NOMO-1 (cell line): Measurements from ENCODE around the gene GALNT2.

Experiments used
- DNase-seq, 2 experiments: peaks; one replicate each; lab custom pipeline; 2025; ENCODE audit not compliant: unreplicated experiment in 2 of 2; lab: John Stamatoyannopoulos, UW

GALNT2 gene

DNA sequence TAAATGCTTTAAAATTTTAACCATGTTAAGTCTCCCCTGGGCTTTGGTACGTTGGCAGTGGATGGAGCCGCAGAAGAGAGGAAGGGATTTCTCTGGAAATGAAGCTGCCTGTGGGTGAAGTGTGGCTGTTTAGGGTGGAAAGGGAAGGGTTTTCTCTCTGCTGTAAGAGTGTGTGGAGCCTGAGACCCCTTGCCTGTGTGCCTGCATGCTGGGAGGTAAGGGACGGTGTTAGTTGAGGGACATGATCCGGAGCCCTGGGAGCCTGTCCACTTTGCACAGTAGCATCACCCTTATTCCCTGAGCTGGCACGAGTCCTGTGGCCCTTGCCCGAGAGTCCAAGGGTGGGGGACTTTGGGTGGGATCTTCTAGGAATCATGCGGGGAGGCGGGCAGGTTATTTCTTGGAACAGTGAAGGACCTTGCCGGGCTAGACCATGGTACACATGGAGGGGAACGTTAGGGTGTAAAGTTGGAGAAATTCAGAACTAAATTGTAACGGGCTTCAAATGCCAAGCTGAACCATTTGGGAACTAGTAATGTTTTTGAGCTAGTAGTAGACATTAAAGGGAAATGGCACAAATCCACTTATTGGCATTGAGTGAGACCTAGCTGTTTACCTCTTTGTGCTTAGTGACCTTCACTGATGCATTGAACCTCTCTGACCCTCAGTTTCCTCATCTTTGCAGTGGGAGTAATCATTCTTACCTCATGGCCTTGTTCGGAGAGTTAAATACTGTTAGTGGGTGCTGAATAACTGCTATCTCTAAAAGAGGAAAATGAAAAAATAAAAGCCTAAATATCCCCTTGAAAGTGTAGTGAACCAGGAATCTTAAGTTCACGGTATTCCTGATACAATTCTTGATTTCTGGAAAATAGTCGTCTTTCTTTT lies 3.5 kb downstream of the GALNT2 start:
- no peak for DNase-seq

DNA sequence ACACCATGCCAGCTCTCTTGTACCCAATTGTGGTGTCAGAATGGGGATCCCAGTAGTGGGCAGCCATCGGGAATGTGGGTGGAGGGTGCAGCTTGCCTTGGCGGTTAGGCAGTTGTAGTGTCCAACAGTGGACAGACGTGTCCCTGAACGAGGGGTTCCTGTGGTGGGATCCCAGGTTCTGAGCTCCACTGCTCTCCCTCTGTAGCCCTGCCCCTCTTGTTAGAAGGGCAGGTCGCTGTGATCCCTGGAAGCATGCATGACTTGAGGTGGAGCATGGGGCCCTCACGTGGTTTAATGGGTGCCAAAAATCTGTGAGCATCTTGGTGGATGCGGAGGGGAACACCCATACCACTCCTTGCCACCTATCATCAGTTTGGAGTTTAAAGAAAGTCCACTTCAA lies 4.3 kb downstream of the GALNT2 start:
- no peak for DNase-seq

DNA sequence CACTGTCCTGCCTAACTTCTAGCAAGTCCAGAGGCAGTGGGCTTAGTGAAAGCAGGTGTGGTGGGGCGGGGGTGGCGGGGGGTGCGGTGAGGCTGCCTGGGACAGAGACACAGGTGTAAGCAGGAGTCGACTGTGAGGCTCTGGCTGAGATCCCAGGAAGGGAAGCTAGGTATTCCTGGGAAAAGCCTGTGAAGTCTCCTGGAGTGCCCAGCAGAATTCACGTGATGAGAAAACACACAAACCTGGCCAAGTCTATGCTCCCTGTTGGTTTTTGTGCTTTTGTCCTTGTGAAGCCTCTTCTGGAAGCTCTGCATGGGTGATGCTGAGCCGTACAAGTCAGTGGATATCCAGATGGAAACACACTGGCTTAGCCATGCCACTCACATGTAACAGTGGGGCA lies 5.3 kb downstream of the GALNT2 start:
- DNase-seq = no peak

DNA sequence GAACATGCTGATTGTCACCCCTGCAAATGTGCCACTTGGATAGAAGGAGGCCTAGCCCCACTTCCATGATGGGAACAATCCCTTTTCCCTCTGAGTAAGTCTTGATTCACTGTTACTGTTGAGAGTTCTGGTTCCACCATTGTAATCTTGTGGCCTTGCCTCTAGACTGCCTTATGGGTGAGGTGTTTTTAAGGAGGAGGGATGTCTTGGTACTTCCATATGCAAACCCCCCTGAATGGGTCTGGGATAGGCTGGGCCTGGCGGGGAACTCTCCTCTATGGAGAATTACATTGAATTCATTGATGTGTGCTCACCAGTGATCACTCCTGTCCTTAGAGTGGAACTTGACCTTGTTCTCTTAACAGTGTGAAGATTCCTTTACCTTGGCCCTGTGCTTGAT lies 5.8 kb downstream of the GALNT2 start:
- DNase-seq = no peak

DNA sequence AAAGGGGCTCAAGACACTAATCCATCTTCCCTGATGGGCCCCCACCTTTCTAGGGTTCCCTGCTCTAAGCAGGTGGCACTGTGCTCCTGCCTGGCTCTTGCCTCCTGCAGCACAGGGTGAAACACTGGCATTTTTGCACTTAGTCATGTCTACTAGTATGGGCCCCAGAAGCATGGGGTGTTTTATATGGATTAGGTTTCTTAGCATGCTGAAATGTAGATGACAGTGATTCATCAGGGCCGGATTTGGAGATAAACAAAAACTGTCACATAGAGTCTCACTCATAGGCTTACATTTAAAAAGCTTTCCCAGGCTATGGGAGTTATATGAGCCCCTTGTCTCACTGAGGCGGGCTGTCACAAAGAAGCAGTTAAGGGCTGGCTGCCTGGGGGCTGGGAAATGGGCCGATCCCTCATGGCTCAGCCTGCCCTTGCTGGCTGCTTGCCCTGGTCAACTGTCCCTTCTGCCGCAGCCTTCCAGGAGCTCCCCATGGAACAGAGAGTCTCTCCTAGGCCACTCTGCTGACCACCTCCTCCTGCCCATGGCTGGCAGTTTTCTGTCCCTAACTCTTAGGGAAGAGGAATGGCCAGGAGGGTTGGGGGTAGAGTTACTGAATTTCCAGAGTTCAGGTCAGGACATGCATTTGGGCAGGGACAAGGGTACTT lies 6.5 kb downstream of the GALNT2 start:
- no peak for DNase-seq

DNA sequence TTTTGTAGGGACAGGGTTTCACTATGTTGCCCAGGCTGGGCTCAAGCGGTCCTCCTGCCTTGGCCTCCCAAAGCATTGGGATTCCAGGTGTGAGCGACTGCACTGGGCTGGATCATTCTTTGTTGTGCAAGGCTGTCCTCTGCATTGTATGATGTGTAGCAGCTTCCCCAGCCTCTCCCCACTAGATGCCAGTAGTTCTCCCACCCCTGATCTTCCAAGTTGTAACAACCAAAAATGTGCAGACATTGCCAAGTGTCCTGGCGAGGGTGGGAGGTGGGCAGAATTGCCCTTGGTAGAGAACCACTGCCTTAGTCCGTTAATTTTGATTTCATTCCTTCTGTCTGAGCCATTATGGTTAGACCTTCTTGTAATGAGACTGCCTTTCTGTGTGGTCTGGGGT lies 7.2 kb downstream of the GALNT2 start:
- DNase-seq = no peak

DNA sequence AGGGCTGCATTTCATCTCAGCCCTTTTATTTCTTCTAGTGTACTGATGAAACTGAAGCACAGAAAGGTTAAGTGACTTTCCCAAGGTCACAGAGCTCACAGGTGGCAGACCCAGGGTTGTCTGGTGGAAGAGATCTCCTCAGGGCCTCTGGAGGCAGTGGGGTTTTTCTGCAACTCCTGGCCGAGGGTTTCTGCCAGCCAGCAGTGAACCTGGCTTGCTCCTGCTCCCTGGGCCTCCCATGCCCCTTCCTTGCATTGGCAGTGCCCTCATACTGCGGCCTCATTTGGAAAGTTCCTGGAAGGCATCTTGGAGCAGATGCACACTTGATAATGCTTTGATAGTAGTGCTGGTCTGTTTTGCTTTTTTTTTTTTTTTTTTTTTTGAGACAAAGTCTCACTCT lies 7.7 kb downstream of the GALNT2 start:
- DNase-seq = no peak

DNA sequence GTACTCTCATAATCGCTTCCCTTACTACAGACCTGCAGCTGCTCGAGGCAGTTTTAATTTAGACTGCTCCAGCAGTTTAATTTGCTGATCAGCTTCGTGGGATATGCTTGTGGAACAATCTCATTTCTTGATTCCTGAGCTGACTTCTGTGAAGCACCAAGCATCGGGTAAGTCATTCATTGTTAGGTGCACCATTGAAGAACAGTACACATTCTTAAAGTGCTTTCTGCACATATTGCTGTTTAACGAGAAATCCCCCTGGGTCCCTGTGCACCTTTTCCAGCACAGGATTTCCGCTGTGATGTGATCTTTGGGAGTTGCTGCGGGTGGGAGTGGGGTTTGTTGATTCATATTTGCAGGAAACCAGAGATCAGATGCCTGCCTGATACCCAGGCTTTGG lies 9.1 kb downstream of the GALNT2 start:
- DNase-seq = no peak

DNA sequence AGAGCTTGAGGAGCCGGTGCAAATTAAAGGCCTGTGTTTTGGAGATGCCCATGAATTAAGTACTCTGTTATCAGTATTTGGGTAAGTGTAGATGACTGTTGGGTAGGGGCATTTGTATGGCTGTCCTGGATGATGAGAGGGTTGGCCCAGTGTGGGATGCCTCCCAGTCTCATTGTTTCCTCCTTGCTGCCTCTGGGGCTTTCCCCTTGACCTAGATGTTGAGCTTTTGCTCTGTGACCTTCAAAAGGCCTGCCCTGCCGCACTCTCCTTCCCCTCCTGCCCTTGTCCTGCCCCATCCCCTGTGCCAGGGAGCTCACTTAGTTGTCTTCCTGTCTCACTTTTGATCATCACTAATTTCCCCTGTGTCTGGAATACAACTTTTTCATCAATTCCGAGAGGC lies 10.0 kb downstream of the GALNT2 start:
- no peak for DNase-seq

DNA sequence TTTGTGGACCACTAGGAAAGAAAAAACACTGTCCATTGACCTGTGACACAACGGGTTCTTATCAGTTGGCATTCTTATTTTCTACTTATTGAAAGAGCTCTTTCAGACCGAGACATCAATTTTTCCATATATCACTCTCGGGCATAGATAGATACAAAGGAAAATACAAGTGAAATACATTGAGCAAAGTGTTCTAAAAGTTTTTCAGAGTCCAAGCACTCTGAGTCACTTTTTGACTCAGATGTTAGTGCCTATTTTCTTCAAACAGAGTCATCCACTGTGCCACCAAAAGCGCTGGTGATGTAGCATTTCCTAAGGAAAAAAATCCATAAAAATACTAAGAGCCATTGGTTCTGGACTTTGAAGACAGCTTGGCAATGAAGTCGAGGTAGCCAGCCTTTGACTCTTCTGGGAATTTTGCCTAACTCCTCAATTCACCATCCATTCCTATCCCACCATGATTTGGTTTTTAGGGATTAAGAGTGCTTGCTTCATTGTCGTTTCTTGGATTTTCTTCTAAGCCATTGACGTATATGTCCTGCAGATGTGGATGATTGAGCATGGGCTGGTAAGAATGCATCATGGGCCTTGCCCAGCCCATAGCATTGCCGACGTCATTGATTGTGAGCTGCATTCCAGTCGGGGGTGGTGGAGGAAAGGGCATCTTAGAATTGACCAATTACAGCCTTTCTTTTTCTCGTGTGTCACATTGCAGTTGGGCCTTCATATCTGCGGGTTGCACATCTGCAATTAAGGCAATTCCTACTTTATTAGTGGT lies 10.6 kb downstream of the GALNT2 start:
- no peak for DNase-seq

DNA sequence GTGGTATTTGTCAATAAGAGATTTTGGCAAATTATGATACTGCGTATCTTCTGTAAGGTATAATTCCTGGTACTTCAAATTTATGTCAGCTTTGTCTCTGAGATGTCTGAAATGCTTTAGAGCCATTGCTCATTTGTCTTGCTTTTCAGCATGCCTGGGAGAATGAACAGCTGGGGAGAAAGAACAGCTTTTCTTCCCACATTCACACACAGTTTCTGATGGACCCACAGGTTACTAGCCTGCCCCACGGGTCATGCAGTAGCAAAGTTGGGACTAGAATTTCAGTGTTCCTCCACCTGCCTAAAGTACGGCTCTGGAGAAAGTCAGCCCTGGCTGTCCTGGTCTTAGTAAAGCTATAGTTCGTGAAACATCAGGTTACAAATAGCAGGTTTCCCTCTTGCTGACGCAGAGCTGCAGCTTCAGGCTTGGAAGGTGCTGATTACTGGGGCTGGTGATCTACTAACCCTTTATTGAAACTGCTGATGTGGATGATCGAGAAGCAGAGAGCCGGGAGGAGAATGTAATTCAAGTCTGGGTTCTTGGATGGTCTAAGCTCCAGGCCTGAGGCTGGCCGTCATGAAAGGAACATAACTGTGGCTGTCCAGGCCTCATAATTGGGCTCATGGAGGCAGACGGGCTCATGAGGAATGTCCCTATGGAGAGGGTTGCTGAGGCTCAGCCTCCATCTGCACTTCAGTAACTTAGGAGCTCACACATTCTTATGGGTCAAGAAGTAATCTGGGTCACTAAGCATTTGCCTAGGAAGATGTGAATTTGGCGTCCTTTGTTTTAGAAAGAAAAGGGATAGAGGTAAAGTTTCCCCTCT lies 12.4 kb downstream of the GALNT2 start:
- no peak for DNase-seq

DNA sequence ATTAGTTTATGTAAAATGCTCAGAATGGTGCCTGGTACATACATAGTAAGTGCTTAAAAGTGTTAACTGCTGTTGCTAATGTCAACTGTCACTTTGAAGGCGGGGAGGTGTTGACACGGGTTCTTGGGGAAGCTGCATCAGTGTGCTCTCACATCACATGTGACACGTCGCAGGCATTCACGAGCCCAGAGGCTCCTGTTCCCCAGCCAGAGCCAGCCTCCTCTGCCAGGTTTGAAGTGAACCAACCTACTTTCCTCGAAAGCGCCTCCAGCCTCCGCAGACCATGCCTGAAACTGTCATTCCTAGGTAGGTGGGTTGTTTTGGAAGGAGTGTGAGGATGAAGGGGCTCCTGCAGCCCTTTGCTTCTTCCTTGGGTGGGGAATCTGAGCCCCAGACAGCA lies 13.8 kb downstream of the GALNT2 start:
- DNase-seq = no peak

DNA sequence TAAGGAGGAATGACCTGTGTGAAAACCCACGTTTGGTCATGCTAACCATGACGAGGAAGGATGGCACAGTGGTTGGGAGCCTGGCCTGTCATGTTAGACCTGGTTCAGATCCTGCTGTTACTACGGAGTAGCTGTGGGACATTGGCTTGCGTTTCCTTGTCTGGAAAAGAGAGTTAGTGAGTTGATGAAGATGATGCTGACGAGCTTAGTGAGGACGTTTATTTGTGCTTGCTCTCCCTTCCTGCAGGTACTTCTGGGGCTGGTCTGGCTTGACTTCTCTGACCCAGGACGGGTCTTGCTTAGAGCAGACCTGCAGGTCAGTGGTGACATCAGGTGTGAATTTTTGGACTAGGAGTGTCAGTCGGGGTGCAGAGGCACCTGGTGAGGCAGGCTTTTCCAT lies 14.7 kb downstream of the GALNT2 start:
- DNase-seq = no peak

DNA sequence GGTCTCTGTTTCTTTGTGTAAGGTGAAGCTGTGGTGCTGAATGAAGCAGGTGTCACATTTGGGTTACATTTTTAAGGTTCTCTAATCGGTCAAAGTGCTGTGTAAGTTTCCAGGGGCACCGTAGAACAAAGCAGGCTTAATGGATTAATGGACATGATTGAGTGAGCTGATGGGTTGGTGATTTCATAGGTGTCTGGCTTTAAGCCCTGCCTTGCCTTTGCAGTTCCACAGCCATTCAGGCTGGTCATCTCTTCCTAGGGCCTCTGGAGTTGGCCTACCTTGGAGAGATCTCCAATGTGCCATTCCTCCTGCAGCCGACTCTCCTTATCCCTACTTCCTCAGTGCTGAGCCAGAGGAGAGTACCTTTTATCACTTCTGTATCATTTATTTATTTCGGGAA lies 15.2 kb downstream of the GALNT2 start:
- no peak for DNase-seq

DNA sequence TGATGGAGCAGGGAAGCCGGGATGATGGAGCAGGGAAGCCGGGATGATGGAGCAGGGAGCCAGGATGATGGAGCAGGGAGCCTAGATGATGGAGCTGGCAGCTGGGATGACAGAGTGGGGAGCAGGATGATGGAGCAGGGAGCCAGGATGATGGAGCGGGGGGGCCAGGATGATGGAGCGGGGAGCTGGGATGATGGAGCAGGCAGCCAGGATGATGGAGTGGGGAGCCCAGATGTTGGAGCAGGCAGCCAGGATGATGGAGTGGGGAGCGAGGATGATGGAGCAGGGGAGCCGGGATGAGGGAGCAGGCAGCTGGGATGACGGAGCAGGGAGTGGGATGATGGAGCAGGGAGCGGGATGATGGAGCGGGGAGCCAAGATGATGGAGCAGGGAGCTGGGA lies 16.0 kb downstream of the GALNT2 start:
- DNase-seq = no peak

DNA sequence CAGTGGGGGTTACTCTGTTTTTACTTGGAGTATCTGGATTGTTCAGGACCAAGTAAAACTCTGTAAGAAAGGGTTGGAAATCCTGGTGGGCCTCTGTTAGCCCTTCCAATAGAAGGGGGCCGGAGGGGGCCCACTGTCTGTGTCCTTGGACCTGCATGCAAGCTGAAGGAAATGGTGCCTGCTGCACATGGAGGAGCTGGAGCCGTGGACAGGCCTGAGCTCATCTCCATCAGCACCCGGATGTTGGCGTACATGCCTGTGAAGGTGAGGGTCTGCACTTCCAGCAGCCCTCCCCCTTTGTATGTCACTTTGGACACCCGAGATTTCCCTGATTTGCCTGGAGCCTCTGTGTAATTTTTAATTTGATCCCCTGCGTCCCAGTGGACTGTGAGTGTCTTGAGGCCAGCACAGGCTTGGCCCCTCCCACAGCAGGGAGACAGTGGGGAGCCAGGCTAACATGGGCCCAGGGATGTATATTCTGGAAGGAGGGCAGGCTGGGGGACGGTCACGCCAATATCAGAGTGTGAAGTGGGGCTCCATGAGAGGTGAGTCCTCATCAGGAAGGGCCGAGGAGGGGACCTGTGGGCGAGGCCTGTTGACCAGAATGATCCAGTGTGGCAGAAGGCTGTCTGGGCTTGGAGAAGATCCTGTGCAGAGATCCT lies 16.8 kb downstream of the GALNT2 start:
- DNase-seq = no peak

DNA sequence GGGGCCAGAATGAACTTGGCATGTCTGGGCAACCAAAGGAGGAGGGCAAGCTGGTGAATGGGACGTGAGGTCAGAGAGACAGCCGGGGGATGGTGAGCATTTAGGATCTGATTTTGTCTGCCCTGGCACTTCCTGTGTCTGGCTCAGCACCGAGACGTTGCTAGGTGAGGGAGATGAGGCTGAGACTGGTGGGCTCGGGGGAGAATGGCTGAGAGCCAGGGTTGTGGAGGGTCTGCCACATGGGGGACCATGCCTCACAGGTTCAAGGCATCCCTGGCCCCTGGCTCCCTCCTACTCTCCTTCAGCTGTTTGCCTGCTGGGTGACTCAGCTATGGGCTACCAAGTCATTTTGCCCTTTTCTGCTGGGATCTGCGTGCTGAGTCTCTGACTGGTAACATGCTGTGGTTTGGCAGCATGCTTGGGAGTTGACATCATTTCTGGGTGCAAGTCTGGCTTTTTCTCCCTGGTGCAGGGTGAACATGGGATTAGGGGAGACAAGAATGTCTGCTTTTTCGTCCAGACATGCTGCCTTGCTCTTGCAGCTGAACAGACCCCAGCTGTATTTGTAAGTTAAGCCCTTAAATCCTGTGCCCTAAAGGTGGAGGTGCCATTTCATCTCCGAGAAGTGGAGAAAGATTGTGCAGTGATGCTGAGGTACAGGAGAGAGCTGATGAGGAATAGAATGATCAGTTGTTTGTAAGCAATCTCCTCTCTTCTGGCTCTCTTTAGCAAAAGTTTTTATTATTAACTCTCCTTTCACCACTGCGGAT lies 17.6 kb downstream of the GALNT2 start:
- no peak for DNase-seq

DNA sequence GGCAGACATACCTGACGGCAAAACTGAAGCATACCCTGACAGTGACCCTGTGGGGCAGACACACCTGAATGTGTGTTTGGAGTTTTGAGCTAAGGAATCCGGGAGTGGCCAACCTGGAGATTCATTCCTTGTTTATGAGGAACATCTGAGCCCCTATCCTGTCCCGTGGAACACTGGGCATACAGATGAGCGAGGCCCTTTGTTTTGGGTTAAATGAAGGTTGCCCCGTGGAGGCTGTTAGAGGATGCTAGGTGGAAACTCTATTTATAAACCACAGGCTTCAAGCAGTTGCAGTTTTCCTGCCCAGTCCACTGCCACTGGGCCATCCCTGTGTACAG lies 18.1 kb downstream of the GALNT2 start:
- no peak for DNase-seq

DNA sequence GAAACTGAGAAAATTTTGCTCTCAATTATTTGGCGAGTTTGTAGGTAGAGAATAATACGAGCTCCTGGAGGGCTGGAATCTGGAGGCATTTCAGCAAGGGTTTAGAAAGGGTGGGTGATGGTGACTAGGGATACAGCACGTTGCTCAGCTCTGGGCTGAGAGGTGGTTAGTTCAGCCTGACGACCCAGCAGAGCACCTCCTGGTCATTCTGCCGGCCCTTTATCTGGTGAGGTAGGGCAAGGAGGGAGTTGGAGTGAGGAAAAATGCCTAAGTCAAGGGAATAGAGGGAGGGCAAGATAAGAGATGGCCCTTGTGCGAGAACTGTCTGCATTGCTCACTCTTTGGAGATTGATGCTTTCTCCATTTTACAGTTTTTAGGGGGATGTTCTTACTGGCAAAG lies 19.1 kb downstream of the GALNT2 start:
- DNase-seq = no peak
